ENCODE measurements around the gene CFAP54. TPM values are rescaled to one million over a fixed set of nuclear protein-coding genes. Genes with fewer than 3 reads are reported as not detected.

The CFAP54 gene
- total RNA-seq, 2 donors from 2014 or later: 0.28 TPM; not detected in 1

DNA sequence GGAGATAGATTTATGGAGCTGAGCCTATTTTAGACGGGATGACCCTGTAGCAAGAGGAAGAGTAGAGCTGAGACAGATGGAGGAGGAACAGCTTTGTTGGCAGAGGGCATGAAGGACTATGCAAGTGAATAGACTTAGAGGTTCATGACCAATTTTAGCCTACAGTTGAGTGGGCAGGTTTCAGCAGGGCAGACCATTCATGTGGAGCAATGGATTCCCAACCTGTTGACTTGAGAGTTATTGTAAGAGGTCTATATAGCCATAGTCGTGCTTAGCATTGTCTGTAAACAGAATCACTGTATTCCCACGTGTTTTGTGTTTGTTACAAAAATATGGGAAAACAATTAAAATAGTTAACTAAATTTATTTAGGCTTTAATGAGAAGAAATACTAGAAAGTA is 116.8 kb downstream of the CFAP54 start:
- Histone ChIP-seq H3K36me3 (no peaks in the 10 kb centered on the region), H3K27ac (no peak overlapping the region), H3K4me1 (no peaks in the 10 kb centered on the region), H3K27me3 (no peaks in the 10 kb centered on the region), H3K9me3 (peaks cover 0 to 5% of the 10 kb centered on the region in 2 donors), H3K4me3 (no peak overlapping the region)
- TF ChIP-seq, protein P1, sequence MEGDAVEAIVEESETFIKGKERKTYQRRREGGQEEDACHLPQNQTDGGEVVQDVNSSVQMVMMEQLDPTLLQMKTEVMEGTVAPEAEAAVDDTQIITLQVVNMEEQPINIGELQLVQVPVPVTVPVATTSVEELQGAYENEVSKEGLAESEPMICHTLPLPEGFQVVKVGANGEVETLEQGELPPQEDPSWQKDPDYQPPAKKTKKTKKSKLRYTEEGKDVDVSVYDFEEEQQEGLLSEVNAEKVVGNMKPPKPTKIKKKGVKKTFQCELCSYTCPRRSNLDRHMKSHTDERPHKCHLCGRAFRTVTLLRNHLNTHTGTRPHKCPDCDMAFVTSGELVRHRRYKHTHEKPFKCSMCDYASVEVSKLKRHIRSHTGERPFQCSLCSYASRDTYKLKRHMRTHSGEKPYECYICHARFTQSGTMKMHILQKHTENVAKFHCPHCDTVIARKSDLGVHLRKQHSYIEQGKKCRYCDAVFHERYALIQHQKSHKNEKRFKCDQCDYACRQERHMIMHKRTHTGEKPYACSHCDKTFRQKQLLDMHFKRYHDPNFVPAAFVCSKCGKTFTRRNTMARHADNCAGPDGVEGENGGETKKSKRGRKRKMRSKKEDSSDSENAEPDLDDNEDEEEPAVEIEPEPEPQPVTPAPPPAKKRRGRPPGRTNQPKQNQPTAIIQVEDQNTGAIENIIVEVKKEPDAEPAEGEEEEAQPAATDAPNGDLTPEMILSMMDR (IDR thresholded peaks at IDR 0.05): no peak
- DNase-seq (ENCODE audit: low spot score): no peak

DNA sequence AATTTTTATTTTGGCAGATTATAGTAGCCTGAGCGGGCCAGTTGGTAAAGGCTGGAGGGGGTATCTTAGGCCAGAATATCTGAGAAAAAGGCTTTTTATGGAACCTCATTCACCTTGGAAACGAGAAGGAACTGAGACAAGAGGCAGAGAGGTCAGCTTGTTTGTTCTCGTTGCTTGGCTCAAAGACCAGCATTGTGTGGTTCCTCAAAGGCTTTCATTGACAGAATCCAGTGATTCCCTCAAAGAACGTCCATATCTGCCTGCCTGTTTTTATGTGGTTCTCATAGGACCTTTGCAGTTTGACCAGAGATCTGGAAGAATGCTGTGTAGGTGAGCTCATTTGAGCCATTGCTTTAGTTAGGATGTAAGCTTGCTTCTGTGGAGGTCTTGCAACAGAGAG is 117.3 kb downstream of the CFAP54 start:
- peaks cover 0 to 5% of the 10 kb centered on the region in 2 donors for H3K9me3 ChIP-seq
- no peaks in the 10 kb centered on the region for H3K4me1 ChIP-seq
- H3K4me3 ChIP-seq: no peak overlapping the region
- no peaks in the 10 kb centered on the region for H3K36me3 ChIP-seq
- H3K27me3 ChIP-seq: no peaks in the 10 kb centered on the region
- DNase-seq (ENCODE audit: low spot score): no peak
- no peak overlapping the region for H3K27ac ChIP-seq
- TF ChIP-seq, protein P1 (IDR thresholded peaks at IDR 0.05): no peak

DNA sequence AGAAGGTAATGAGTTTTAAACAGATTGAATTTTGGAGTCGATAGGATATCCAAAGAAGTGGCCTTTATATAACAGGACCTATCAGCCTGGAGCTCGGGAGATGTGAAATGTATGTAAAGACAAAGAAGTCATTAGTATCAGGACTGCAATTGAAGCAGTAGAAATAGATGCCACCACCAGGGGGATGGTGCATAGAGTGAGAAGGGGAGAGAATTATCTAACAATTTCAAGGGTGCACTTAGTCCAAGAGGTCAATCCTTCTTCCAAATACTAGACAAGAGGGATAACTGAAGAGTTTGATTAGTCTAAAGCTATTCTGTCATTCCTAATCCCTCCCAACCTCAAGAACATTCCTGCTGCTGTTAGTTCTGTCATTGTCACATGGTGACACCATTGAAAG is 127.8 kb downstream of the CFAP54 start:
- TF ChIP-seq, protein P1 (IDR thresholded peaks at IDR 0.05): no peak
- no peaks in the 10 kb centered on the region for H3K9me3 ChIP-seq
- no peaks in the 10 kb centered on the region for H3K4me1 ChIP-seq
- H3K4me3 ChIP-seq: no peak overlapping the region
- H3K36me3 ChIP-seq: no peaks in the 10 kb centered on the region
- no peaks in the 10 kb centered on the region for H3K27me3 ChIP-seq
- DNase-seq (ENCODE audit: low spot score): no peak
- H3K27ac ChIP-seq: no peak overlapping the region

DNA sequence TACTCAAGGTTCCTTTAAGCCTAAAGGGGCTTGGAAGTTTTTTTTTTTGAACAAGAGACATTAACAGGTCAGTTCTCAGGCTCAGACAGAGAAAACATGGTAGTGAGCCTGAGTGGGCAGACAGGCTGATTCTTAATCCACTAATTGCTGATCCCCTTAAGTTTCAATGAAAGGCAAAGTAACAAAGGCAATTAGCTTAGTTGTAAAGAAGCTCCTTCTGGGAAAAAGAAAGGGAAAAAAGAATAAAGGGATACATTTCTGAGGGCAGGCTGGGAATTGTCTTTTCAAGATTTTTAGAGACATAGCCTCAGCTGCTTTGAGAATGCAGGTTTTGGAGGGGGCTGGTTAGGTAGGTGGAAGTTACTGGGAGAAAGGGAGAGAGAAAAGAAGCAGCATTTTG is 133.8 kb downstream of the CFAP54 start:
- H3K36me3 ChIP-seq: no peaks in the 10 kb centered on the region
- H3K4me3 ChIP-seq: no peak overlapping the region
- H3K9me3 ChIP-seq: no peaks in the 10 kb centered on the region
- no peaks in the 10 kb centered on the region for H3K4me1 ChIP-seq
- no peaks in the 10 kb centered on the region for H3K27me3 ChIP-seq
- H3K27ac ChIP-seq: no peak overlapping the region
- TF ChIP-seq, protein P1 (IDR thresholded peaks at IDR 0.05): no peak
- DNase-seq (ENCODE audit: low spot score): no peak

DNA sequence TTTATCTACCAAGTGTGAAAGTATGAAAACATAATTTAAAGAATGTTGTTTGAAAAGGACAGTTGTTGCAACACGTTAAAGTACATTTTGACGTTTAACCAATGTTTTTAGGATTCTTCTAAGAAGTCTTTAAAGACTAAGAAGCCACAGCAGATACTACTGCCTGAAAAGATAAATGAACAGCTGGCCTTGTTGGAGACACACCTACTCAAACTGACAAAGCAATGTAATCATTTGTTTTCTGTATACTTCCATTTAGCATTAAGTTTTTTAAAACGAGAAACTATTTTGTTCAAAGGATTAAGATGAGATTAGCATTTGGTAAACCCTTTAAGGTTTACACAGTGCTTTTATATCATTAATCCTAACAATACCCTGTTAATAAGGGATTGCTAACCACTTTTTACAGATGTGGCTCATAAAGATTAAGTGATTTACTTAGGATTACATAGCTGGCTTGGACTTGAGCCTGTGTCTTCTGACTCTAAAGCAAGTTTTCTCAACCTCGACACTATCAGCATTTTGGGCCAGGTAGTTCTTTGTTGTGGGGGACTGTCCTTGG is 134.4 kb downstream of the CFAP54 start:
- H3K36me3 ChIP-seq: no peaks in the 10 kb centered on the region
- H3K9me3 ChIP-seq: no peaks in the 10 kb centered on the region
- TF ChIP-seq, protein P1 (IDR thresholded peaks at IDR 0.05): no peak
- H3K27me3 ChIP-seq: no peaks in the 10 kb centered on the region
- DNase-seq (ENCODE audit: low spot score): no peak
- H3K27ac ChIP-seq: no peak overlapping the region
- no peaks in the 10 kb centered on the region for H3K4me1 ChIP-seq
- no peak overlapping the region for H3K4me3 ChIP-seq

DNA sequence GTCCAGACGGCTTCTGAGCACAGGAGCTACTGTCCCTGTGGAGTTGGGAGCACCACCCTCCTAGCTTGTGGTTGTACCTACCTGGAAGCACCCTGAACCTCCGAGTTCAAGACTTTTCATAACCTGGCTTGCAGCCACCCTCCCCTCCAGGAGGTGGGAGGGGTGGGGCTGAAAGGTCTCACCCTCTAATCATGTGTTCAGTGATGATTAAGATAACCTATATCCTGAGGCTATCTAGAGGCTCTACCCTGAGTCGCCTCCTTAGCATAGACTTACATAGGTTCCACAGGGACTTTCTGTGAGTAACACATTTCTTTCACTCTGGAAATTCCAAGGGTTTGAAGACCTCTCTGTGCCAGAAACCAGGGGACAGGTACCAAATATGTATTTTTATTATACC is 146.5 kb downstream of the CFAP54 start:
- H3K27ac ChIP-seq: no peak overlapping the region
- H3K36me3 ChIP-seq: no peaks in the 10 kb centered on the region
- H3K9me3 ChIP-seq: no peaks in the 10 kb centered on the region
- H3K27me3 ChIP-seq: no peaks in the 10 kb centered on the region
- no peak for DNase-seq (ENCODE audit: low spot score)
- TF ChIP-seq, protein P1 (IDR thresholded peaks at IDR 0.05): no peak
- no peaks in the 10 kb centered on the region for H3K4me1 ChIP-seq
- H3K4me3 ChIP-seq: no peak overlapping the region

All from right atrium auricular region (tissue), 2 donors.